Left ventricle myocardium inferior (tissue), 1 donor: ENCODE measurements around the gene TTLL3. TPM values are rescaled to one million over a fixed set of nuclear protein-coding genes. Genes with fewer than 3 reads are reported as not detected.

Experiments
- DNase-seq: peaks from one replicate; pipeline ENCODE4 v3.0.0-alpha.2; 2020
- H3K27ac ChIP-seq: fragments of 200-600 bp; replicated peaks from 2 replicates; pipeline ENCODE4 v1.8.0; 2021
- H3K27me3 ChIP-seq: fragments of 200-600 bp; 2 replicates; pipeline ENCODE4 v1.8.0; 2021; ENCODE audit warnings: low read depth
- H3K36me3 ChIP-seq: fragments of 200-600 bp; 2 replicates; pipeline ENCODE4 v1.8.0; 2021
- H3K4me1 ChIP-seq: fragments of 200-600 bp; 2 replicates; pipeline ENCODE4 v1.8.0; 2021
- H3K4me3 ChIP-seq: fragments of 200-600 bp; 2 replicates; pipeline ENCODE4 v1.8.0; 2021; ENCODE audit warnings: mild to moderate bottlenecking, moderate library complexity
- H3K9me3 ChIP-seq: fragments of 200-600 bp; replicated peaks from 2 replicates; pipeline ENCODE4 v1.8.0; 2021
- CTCF ChIP-seq: fragments of 200-600 bp; IDR thresholded peaks from 2 replicates; pipeline ENCODE4 v1.8.0; 2021; ENCODE audit warnings: antibody characterized with exemption, mild to moderate bottlenecking, borderline replicate concordance
- intact Hi-C: fragments of 100-400 bp; cut with micrococcal nuclease; formaldehyde crosslinking; loops from one replicate; pipeline ENCODE4 v1.11.0; 2022
- total RNA-seq: library from RNA; stranded (reverse); fragmentation: NEBNext Ultra II Directional; extraction: Animal tissue kit (Norgen Biotek cat#: 25700); gene quantifications from one replicate; pipeline ENCODE4 v1.2.1, GENCODE V29; 2021
- donor health status: DM: no; HTN: yes; CAD: no; lungs with severe emphysema.

Gene TTLL3
- total RNA-seq, 1 donor from 2014 or later = 10.2 TPM

DNA sequence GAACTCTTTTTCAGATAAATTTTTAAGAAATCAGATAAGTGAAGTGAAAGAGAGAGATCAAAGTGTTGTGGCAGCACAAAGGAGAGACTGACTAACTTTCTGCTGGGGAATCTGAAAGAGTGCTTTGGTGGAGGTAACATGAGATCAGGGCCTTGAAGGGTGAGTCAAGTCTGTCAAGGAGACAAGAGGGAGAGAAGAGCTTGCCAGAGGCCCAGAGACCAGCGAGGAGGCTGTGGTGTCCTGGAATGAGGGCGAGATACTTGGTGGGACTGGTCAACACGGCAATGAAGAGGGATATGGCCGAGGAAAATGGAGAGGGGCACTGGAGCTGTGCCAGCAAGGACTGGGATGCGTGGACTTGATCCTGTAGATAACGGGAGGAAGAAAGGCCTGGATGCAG is 22.3 kb upstream of the TTLL3 start:
- intact Hi-C loops = no loop called here

DNA sequence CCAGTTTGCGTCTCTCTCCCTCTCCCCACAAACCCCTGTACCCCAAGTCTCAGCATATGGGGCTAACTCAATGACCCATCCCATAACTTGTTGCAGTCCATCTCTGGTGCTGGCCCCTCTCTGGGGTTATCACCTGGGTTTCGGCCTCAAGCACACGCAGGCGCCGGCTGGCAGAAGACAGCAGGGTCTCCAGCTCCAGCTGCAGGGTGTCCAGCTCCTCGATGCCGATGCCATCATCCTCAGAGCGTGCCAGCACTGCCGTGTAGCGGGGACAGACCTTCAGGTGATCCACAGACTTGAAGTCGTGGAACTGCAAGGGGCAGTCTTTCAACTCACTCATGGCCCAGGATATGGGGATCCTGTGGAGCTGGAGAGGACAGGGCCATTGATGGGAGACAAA is 18.9 kb upstream of the TTLL3 start:
- Histone ChIP-seq H3K36me3 (peaks cover 62% of the 10 kb centered on the region), H3K27ac (peak overlapping the region; percentile 99), H3K4me3 (no peak overlapping the region), H3K27me3 (no peaks in the 10 kb centered on the region), H3K9me3 (no peaks in the 10 kb centered on the region), H3K4me1 (peaks cover 57% of the 10 kb centered on the region)
- DNase-seq = no peak
- no peak for TF ChIP-seq CTCF
- intact Hi-C loops = no loop called here

More for the DNA sequence above, 22.3 kb upstream of the TTLL3 start:
- DNase-seq = no peak
- TF ChIP-seq CTCF = no peak
- Histone ChIP-seq H3K9me3 (no peaks in the 10 kb centered on the region), H3K27me3 (no peaks in the 10 kb centered on the region), H3K36me3 (peaks cover 75% of the 10 kb centered on the region), H3K27ac (no peak overlapping the region), H3K4me3 (no peak overlapping the region), H3K4me1 (peaks cover 24% of the 10 kb centered on the region)

DNA sequence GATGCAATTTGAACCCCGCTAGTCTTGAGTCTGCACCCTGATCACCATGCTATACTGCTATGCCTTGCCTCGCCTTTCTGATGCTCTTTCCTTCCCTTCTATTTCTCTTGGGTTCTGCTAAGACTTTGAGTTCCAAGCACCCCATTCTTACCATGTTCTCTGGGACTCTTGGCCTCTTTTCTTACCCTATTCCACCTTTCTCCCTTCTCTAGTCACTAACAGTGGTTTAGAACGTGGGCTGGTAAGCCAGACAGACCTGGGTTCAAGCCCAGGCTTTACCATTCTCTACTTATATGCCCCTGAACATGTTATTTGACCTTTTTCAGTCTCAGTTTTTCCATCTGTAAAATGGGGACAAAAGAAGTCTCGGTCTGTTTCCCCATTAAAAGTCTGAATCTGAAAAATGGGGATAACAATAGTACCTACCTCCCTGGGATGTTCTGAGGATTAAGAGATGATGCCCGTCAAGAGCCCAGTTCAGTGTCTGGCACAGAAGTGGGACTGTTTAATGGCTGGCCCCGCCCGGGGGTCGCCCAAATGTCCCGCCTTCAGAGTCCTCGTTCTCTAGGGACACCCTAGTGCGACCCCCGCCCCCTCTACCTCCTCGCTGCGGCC is 18.2 kb upstream of the TTLL3 start:
- Histone ChIP-seq H3K4me3 (peak overlapping the region; percentile 98), H3K4me1 (peaks cover 61% of the 10 kb centered on the region), H3K36me3 (peaks cover 56% of the 10 kb centered on the region), H3K27ac (peak overlapping the region; percentile 99), H3K27me3 (no peaks in the 10 kb centered on the region), H3K9me3 (no peaks in the 10 kb centered on the region)
- no peak for DNase-seq
- intact Hi-C loops = no loop called here
- TF ChIP-seq CTCF = no peak

GRCh38 chr3:9792405-9793160 is 17.5 kb upstream of the TTLL3 start, which contains the start of the genes ARPC4 and TADA3:
Gene ARPC4 (plus strand): TSS chr3:9793082. CDS start chr3:9793122, 40 bp downstream.
Gene TADA3 (minus strand): TSS chr3:9792473. CDS start chr3:9791466, 1,007 bp downstream.
- peaks cover 55% of the 10 kb centered on the region for H3K36me3 ChIP-seq
- intact Hi-C loops = no loop called here

More at GRCh38 chr3:9792405-9793160, 17.5 kb upstream of the TTLL3 start, which contains the start of the genes ARPC4 and TADA3:
- TF ChIP-seq CTCF = peak; percentile 33
- peaks cover 61% of the 10 kb centered on the region for H3K4me1 ChIP-seq
- H3K4me3 ChIP-seq = peak within 1 kb of the TSS; percentile 98
- H3K27me3 ChIP-seq = no peaks in the 10 kb centered on the region
- peak; percentile 94 for DNase-seq
- no peaks in the 10 kb centered on the region for H3K9me3 ChIP-seq
- peak within 1 kb of the TSS; percentile 99 for H3K27ac ChIP-seq
